ENCODE data around the gene RPL7A.
"Not testable (repeated sequence)": the region's sequence is repeated elsewhere in the genome, so short reads cannot be mapped to it uniquely, and the experiment has no call there.

The RPL7A gene

GRCh38 chr9:133347985-133348717 lies at the start of gene RPL7A, which contains the start of gene MED22:
RPL7A (plus strand) TSS chr9:133348218; CDS start chr9:133348244, 26 bp downstream.
MED22 (minus strand) TSS chr9:133348131; CDS start chr9:133346662, 1,469 bp downstream.
- DNase-seq (ENCODE audit: extremely low read depth in 1 of 2, low read depth in 1 of 2): peak; percentile 75 to 77

GRCh38 chr9:133299996-133300395 lies 48.0 kb upstream of the RPL7A start:
- not testable (repeated sequence) for DNase-seq (ENCODE audit: extremely low read depth in 1 of 2, low read depth in 1 of 2)

DNA sequence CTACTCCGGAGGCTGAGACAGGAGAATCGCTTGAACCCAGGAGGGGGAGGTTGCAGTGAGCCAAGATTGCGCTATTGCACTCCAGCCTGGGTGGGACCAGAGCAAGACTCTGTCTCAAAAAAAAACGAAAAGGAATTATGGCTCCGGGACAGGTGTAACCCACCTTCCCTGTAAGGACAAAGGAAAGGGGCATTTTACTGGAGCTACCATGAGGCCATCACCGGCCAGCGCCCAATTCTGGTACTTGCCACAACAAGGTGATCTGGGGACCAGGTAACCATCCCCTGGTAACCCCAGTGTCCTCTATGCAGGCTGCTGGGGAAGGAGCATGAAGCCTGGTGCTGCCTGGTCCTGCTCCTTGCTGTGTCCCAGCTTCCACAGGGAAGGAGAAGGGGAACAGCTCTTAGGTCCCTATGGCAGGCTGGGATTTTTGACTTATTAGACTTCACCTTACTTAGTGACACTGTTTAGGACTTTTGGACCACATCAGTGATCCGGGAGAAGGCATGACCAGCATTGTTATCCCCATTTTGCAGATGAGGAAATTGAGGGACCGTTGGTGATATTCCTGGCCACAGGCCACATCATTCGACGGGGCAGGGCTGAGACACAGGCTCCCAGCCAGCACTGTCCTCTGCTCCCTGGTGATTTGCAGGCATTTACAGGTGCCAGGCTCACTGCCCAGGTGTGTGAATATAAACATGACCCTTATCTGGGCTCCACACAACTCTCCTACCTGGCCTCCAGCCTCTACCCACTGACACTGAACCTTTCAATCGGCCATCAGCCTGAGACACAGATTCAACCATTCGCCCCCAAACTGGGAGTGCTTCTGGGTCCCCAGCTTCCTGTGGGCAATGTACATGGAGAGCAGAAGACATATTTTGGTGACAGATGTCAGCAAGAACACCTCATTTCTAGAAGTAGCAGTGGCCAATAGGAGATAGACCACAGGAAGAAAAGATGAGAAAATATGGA lies 46.5 kb upstream of the RPL7A start:
- no peak for DNase-seq (ENCODE audit: extremely low read depth in 1 of 2, low read depth in 1 of 2)

DNA sequence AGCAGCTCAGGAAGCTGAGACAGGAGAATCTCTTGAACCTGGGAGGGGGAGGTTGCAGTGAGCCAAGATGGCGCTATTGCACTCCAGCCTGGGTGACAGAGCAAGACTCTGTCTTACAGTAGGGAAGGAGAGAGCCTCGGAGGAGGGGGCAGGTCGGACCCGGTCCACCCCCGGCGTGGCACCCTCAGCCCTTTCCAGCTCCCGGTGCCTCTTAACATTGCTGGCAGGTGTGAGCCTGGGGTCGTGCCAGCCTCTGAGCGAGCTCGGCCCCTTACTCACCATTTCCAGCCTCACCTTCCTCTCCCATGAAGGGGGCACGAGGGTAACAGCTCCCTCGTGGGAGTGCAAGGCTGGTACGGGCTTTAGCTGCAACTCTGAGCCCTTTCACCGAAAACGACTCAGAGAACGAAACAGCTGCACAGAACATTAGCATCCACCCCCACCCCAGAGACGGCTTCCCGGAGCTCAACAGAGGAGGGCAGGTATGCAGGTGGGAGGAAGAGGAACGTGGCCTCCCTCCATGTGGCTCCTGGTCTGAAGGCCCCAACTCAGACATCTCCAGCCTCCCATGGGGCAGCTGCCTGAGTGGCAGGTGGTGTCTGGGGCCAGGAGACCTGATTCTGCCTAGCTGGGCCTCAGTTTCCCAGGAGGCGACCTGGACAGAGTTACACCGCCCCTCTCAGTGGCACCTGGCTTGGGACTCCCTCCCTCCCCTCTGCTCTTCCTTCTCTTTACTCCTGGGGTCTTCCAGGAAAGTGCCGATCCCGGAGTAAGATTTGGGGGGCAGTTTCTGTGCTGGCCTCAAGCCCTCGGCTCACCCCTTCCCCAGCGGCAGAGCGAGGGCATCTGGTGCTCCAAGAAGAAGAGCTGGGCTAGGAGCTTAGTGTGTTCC lies 44.5 kb upstream of the RPL7A start:
- DNase-seq (ENCODE audit: extremely low read depth in 1 of 2, low read depth in 1 of 2): no peak

- no peak for DNase-seq (ENCODE audit: extremely low read depth in 1 of 2, low read depth in 1 of 2)
These were observed 43.9 kb upstream of the RPL7A start for GRCh38 chr9:133304158-133304470.

DNA sequence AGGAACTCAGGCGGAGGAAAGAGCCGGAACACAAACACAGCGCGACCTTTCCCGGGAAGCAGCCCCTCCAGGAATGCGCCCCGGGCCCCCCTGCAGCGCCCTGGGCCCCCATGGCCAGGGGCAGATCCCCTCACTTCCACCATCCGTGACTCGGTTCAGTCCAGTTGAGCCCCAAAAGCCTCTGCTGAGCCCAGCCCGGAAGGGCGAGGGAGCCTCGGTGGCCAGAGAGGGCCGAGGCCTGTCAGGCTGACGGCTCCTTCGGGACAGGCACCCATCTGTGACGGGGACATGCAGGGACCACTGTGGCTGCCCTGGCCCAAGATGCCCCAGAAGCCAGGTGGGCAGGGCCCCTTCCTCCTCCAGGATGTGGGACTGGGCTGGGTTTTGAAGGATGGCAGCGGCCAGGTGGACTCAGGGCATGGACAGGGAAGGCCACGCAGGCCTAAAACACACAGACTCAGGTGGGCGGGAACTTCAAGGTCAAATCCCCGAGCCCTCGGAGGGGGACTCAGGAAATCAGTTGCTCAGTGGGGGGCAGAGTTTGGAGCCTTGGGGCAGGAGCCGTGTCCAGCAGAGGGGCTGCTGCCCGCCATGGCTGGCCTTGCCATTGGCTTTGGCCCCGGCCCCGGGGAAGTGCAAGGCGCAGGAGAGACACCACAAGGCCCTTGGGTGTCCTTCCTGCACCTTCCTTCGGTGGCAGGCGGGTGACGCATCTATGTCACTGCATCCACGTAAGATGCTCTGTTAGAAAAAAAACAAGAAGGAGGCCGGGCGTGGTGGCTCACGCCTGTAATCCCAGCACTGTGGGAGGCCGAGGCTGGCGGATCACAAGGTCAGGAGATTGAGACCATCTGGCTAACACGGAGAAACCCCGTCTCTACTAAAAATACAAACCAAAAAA lies 43.3 kb upstream of the RPL7A start:
- no peak for DNase-seq (ENCODE audit: extremely low read depth in 1 of 2, low read depth in 1 of 2)

DNA sequence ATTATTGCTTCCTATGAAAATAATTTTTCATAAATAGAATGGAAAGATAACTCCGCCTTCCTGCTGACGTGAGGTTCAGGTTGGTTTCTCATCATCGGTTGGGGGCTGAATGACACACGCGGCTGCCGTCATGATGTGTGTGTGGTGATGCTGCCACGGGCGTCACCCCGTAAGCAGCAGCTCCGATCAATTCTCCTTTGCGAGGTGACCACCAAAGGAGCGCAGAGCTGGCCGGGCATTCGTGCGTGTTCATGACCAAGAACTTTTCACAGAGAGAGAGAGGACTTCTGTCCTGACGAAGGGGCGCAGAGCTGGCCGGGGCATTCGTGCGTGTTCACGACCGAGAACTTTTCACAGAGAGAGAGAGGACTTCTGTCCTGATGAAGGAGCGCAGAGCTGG lies 42.3 kb upstream of the RPL7A start:
- no peak for DNase-seq (ENCODE audit: extremely low read depth in 1 of 2, low read depth in 1 of 2)

GRCh38 chr9:133306242-133307204 lies 41.5 kb upstream of the RPL7A start:
- no peak for DNase-seq (ENCODE audit: extremely low read depth in 1 of 2, low read depth in 1 of 2)

- DNase-seq (ENCODE audit: extremely low read depth in 1 of 2, low read depth in 1 of 2): no peak
These were observed 40.7 kb upstream of the RPL7A start for GRCh38 chr9:133307301-133307700.

DNA sequence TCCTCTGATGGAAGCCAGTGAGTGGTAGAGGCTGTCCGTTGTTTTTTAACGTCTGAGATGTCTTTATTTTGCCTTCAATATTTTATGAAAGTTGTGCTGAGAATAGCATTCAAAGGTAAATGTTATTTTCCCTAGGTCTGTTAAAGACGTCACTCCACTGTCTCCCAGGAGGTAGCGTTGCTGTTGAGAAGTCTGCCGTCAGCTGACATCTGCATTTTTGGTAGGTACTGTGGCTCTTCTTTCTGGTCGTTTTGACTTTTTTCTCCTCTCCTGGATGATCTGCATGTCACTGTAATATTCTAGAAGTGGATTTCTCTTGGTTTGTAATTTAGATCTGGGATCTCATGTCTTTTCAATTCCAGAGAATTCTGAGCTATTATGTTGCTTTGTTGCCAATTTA lies 38.4 kb upstream of the RPL7A start:
- DNase-seq (ENCODE audit: extremely low read depth in 1 of 2, low read depth in 1 of 2): no peak

DNA sequence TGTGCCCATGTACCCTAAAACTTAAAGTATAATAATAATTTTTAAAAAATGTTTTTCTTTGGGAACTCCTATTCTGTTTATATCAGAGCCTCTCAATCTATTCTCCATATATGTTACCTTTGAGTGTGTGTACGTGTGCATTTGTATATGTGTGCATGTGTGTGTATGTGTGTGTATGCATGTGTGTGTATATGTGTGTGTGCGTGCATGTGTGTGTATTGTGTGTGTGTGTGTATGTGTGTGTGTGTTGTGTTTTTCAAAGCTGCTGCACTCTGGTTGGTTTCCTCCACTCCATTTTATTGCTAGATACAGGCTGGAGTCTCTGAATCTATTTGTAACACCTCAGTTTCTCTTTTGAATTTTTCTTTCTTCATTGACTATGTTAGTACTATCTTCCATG lies 32.0 kb upstream of the RPL7A start:
- DNase-seq (ENCODE audit: extremely low read depth in 1 of 2, low read depth in 1 of 2): no peak

DNA sequence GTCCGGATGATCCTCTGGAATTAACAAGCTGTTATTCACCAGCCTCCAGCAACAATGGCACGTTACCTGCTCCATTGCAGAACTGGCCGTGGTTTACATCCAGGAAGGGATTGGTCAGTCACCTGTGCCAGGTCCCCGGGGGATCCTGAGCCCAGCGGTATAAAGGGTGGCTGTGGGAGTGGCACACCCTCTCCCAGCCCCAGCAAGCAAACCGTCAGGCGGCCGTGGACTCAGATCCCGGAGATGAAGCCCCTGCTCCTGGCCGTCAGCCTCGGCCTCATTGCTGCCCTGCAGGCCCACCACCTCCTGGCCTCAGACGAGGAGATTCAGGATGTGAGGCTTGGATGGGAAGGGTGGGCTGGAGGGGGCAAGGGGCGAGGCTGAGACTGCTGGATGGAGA lies 30.5 kb upstream of the RPL7A start:
- not testable (repeated sequence) for DNase-seq (ENCODE audit: extremely low read depth in 1 of 2, low read depth in 1 of 2)

DNA sequence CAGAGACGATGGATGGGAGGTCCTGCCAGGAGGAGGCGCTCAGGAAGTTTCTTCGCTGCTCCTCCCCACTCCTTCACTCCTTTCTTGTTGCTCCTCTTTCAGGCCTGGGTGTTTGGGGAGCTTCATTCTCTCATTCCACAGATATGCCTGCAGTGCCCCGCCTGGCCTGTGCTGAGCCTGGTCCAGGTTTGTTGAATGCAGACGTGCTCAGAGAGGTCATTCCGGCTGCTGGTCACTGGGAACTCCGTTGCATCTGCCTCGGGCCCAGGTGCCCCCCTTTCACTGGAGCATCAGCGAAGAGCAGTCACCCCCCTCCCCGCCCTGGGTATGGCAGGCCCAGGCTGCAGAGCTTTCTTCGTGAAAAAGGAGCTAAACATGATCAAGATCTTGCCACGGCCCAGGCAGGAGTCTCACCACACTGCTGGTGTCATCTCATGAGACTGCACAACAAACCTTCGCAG lies 27.6 kb upstream of the RPL7A start:
- DNase-seq (ENCODE audit: extremely low read depth in 1 of 2, low read depth in 1 of 2): no peak

DNA sequence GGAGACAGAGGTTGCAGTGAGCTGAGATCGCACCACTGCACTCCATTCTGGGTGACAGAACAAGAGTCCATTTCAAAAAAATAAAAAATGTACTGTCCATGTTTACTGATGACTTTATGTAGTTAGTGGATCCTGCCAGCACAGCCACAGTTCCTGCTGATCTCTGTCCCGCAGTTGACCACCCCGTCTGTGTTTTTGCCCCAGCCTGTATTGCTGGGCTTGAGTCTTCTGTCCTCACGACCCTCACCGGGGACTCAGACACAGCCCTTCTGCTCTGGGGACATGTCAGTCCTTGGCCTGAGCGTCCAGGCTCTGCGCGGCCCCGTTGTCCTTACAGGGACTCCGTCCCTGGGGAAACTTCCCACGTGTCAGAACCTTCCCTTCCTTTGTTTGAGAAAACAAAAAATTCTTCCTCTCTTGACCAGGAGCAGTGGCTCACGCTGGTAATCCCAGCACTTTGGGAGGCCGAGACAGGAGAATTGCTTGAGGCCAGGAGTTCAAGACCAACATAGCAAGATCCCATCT lies 26.5 kb upstream of the RPL7A start:
- DNase-seq (ENCODE audit: extremely low read depth in 1 of 2, low read depth in 1 of 2): no peak

- no peak for DNase-seq (ENCODE audit: extremely low read depth in 1 of 2, low read depth in 1 of 2)
These were observed 25.3 kb upstream of the RPL7A start for GRCh38 chr9:133322701-133323100.

DNA sequence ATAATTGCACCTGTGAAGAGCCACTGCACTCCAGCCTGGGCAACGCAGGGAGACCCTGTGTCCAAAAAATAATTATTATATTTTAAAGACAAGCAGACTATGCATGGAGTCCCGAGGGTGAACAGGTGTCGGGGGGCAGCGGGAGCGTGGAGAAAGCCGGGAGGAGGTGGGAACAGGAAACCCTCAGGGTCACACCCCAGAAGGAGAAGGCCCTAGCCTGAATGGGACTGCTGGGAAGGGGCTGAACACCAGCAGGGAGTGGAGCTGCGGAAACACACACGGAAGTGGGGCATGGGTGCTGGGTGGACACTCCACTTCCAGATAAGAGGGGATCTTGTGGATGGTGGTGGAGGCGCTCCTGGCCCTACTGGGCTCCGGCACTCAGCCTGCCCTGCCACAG lies 24.8 kb upstream of the RPL7A start:
- DNase-seq (ENCODE audit: extremely low read depth in 1 of 2, low read depth in 1 of 2): no peak

- no peak for DNase-seq (ENCODE audit: extremely low read depth in 1 of 2, low read depth in 1 of 2)
These were observed 23.9 kb upstream of the RPL7A start for GRCh38 chr9:133323991-133324703.

- not testable (repeated sequence) for DNase-seq (ENCODE audit: extremely low read depth in 1 of 2, low read depth in 1 of 2)
These were observed 21.0 kb upstream of the RPL7A start for GRCh38 chr9:133327021-133327420.
